Adrenal gland (tissue), 5 donors: Measurements from ENCODE around the gene PCK1.

Experiments used
- POLR2A ChIP-seq, 2 donors: fragments of 450-650 bp; IDR thresholded peaks; one replicate each; pipeline ENCODE4 v1.6.1; 2017; ENCODE audit warnings: antibody characterized with exemption in 2 of 2, mild to moderate bottlenecking in 2 of 2, moderate library complexity in 1 of 2
- TF ChIP-seq, protein P1 (sequence below), 6 experiments: fragments of 450-650 bp in 4 of 6; fragments of 200-600 bp in 2 of 6; sonication (generic) in 1 of 6; IDR thresholded peaks; 1 replicate in 5 of 6; 2 replicates in 1 of 6; pipeline versions ENCODE4 v1.5.1 to v1.8.0; 2016 to 2021; ENCODE audit warnings: antibody characterized with exemption in 6 of 6, mild to moderate bottlenecking in 2 of 6, moderate library complexity in 1 of 6
- donor health status: DM: no; HTN: no; CAD: no.

DNA sequence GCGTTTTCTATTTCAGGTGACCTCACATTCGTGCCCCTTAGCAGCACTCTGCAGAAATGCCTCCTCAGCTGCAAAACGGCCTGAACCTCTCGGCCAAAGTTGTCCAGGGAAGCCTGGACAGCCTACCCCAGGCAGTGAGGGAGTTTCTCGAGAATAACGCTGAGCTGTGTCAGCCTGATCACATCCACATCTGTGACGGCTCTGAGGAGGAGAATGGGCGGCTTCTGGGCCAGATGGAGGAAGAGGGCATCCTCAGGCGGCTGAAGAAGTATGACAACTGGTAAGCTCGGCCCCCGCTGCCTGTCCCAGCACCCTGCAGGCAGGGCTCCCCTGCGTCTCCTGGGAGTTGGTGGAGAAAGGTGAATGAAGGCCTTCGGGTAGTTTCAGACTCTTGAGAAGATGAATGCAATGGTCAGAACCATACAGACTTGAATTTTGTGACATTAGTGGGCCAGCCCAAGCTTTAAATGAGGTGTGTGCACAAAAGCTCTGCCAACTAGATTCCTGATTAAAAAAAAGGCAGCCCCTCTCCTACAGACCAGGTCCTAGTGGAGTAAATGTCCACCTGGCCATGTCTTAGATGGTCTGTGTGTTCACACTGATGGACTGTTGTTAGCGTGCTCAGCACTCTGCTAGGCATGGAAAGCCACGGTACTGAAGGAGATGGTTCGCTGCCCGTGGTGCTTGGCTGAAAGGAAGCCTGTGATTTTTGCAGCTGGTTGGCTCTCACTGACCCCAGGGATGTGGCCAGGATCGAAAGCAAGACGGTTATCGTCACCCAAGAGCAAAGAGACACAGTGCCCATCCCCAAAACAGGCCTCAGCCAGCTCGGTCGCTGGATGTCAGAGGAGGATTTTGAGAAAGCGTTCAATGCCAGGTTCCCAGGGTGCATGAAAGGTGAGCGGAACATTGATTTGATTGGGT is 708 bp downstream of the PCK1 start:
- TF ChIP-seq, protein P1, sequence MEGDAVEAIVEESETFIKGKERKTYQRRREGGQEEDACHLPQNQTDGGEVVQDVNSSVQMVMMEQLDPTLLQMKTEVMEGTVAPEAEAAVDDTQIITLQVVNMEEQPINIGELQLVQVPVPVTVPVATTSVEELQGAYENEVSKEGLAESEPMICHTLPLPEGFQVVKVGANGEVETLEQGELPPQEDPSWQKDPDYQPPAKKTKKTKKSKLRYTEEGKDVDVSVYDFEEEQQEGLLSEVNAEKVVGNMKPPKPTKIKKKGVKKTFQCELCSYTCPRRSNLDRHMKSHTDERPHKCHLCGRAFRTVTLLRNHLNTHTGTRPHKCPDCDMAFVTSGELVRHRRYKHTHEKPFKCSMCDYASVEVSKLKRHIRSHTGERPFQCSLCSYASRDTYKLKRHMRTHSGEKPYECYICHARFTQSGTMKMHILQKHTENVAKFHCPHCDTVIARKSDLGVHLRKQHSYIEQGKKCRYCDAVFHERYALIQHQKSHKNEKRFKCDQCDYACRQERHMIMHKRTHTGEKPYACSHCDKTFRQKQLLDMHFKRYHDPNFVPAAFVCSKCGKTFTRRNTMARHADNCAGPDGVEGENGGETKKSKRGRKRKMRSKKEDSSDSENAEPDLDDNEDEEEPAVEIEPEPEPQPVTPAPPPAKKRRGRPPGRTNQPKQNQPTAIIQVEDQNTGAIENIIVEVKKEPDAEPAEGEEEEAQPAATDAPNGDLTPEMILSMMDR (IDR thresholded peaks at IDR 0.05), result no peak
- TF ChIP-seq POLR2A (IDR thresholded peaks at IDR 0.05), result no peak
